ENCODE data around the gene GPC1.

GPC1 gene

DNA sequence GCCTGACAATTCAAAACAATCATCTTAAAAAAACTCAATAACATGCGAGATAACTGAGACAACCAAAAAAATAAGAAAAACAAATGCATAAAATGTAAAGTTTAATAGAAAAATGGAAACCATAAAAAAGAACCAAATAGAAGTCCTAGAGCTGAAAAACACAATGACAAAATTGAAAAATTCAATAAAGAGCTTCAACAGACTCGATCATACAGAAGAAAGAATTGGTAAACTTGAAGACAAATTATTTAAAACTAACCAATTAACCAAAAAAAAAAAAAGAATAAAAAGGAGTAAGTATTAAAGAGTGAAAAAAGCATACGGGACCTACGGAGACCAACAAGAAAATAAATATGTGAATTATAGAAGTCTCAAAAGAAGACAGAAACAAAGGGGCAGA lies 37.7 kb downstream of the GPC1 start:
- no peak for DNase-seq (ENCODE audit: insufficient read length, low spot score)
- FAIRE-seq: no peak
- TF ChIP-seq, protein P1, sequence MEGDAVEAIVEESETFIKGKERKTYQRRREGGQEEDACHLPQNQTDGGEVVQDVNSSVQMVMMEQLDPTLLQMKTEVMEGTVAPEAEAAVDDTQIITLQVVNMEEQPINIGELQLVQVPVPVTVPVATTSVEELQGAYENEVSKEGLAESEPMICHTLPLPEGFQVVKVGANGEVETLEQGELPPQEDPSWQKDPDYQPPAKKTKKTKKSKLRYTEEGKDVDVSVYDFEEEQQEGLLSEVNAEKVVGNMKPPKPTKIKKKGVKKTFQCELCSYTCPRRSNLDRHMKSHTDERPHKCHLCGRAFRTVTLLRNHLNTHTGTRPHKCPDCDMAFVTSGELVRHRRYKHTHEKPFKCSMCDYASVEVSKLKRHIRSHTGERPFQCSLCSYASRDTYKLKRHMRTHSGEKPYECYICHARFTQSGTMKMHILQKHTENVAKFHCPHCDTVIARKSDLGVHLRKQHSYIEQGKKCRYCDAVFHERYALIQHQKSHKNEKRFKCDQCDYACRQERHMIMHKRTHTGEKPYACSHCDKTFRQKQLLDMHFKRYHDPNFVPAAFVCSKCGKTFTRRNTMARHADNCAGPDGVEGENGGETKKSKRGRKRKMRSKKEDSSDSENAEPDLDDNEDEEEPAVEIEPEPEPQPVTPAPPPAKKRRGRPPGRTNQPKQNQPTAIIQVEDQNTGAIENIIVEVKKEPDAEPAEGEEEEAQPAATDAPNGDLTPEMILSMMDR (IDR thresholded peaks at IDR 0.05; ENCODE audit: insufficient read depth, missing control alignments): no peak

DNA sequence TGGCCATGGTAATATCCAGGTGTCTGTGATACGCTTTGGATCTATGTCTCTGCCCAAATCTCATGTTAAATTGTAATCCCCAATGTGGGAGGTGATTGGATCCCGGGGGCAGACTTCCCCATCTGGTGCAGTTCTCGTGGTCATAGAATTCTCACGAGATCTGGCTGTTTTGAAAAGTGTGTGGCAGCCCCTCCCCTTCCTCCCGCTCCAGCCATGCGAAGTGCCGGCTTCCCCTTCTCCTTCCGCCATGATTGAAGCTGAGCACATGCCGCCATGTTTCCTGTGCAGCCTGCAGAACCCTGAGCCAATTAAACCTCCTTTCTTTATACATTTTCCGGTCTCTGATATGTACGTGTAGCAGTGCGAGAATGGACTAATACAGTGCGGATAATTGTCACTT lies 42.5 kb downstream of the GPC1 start:
- FAIRE-seq: no peak
- DNase-seq (ENCODE audit: insufficient read length, low spot score): no peak
- TF ChIP-seq, protein P1 (IDR thresholded peaks at IDR 0.05; ENCODE audit: insufficient read depth, missing control alignments): no peak

DNA sequence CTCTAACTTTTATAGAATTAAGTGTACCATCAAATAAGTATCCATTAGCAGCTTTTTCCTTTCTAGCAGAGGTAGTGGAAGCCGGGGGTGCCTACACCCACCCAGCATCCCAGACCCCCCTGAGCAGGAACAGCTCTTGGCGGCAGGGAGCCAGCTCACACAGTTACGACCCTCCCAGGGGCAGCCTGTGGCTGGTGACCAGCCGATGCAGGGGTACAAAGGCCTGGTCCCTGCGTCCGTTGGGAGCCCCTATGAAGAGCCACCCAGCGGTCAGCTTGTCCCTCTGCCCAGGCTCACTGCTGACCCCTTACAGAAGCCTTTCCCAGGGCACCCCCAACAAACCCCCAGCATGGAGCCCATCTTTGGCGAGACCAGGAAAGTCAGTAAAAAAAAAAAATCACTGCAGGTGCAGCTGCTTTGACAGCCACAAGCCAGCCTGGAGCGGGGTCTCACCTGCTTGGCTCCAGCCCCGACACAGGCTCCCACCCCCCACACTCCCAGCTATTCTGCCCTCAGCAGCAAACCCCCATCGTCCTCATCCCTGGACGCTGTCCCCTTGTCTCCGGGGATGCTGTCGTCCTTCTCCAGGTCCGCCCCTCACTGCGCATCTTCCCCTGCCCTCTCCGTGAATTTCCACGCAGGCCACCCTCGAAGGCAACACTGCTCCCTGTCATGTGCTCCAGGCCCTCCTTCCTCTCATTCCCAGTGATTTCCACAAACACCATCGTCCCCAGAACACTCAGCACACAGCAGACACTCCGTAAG lies 43.1 kb downstream of the GPC1 start:
- DNase-seq (ENCODE audit: insufficient read length, low spot score) (no peak), FAIRE-seq (no peak)
- TF ChIP-seq, protein P1 (IDR thresholded peaks at IDR 0.05; ENCODE audit: insufficient read depth, missing control alignments): no peak

DNA sequence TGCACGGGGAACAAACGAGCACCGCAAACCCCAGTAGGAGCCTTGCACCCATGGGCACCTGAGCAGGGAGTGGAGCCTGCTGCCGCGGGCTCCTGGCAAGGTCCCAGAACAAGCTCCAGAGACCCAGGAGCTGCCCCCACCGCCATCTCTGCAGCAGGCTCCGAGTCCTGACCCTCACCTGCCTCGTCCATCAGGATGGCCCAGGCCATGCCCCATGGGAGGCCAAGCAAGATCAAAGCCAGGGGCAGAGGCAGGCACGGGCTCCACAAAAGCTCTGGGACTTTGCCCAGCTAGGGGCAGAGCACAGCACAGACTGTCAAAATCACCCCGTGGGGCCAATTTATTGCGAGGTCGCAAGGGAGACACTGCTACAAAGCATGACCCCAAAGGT lies 43.6 kb downstream of the GPC1 start:
- TF ChIP-seq, protein P1 (IDR thresholded peaks at IDR 0.05; ENCODE audit: insufficient read depth, missing control alignments): no peak
- FAIRE-seq (no peak), DNase-seq (ENCODE audit: insufficient read length, low spot score) (no peak)

DNA sequence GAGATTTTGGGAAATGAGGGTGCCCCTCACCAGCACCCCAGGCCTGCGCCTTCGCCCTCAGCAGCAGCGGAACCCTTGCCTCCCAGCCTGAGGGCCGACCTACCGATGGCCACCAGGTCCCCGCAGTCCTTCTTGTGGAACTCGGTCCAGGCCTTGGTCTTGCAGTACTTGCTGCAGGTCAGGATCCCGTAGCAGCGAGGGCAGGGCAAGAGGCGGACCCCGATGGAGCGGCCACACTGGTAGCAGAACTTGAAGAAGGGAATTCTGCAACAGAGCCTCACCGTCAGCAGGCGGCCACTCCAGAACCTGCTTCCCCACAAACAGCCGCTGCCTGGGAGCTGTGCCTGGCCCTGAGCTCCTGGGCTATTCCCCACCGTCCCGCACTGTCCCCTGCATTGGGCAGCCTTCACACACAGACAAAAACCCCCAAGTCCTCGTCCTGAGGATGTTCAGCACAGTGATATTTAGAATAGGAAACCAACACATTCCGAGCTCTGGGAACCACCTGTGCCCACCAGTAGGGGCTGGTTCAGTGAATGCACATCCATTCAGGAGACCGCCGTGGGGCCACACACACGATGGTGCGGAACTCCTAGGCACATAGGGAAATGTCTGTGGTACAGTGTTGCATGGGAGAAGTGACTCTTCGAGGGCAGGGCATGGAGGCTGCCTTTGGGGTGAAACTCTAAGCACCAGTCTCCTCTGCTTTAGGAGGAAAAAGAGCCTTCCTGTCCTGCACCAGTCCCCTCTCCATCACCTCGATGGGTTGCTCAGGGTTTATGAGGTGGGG lies 45.6 kb downstream of the GPC1 start:
- TF ChIP-seq, protein P1 (IDR thresholded peaks at IDR 0.05; ENCODE audit: insufficient read depth, missing control alignments): no peak
- DNase-seq (ENCODE audit: insufficient read length, low spot score) (no peak), FAIRE-seq (no peak)

DNA sequence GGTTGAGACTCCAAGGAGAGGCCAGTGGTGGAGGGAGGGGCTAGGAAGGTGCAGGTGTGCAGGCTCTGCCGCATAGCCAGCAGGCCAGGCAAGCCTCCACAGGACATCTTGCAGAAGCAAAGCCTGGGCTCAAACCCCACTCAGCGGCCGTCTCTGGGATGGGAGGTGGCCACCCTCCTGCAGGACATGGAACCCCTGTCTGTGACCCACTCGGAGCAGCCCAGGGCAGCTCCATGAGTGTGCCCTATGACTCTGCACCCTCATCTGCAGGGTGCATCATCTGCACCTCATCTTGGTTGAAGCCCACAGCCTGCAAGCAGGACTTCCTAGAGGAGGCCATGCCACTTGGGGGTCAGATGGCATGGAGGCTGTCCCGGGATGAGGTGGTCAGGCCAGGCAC lies 46.3 kb downstream of the GPC1 start:
- DNase-seq (ENCODE audit: insufficient read length, low spot score) (no peak), FAIRE-seq (no peak)

More for the DNA sequence above, 46.3 kb downstream of the GPC1 start:
- TF ChIP-seq, protein P1 (IDR thresholded peaks at IDR 0.05; ENCODE audit: insufficient read depth, missing control alignments): no peak

All from D721Med (cell line).